Inflammatory macrophage treated with lipopolysaccharide for 4 hours (primary cell): Measurements from ENCODE around the gene WDR27.

Experiments used
- DNase-seq: peaks from one replicate; pipeline ENCODE4 v3.0.0-alpha.2; 2020

Gene WDR27

DNA sequence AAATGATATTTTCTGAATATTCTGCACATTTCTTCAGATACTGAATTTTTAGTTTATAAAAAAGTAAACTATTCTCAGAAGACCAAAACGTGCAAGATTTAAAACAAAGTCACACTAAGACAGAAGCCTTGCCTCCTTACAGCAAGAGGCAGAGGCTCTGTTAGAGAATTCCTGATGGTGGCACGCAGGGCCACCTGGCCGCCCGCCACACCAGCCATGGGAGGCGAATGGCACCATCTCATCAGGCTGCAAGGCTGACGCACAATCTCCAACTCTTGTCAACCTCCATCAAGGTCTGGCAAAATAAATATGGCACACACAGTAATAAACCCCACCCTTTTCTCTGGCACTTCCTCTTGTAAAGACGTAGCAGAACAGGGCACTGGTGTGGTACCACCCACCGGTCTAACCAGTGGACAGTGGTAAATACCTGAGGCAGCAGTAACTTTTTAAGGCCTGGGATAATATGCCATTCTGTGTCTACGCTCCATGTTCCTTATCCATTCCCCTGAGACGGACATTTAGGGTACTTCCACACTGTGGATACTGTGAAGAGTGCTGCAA is 111.4 kb downstream of the WDR27 start:
- no peak for DNase-seq

DNA sequence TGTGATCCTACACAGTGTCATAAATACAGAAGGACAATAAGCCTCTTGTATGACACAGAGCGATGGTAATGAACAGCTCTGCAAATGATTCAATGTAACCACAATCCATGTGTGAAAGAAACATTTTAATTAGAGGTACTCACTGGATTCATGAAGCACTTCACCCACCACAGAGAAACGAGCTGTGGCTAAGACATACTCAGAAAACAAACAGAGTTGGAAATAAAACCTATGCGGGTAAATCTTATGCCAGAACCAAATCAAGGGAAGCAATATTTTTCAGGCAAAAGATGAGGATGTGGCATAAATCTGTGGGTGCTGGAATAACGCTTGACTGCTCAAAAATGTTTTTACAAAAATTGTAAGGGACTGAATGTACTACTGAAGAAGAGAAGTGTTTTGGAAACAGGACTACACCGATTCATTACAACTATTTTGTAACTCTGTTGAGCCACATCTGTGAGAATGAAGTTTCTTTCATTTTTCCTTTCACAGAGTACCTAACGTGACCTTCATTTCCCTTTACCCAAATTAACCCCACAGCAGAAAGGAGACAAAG is 112.1 kb downstream of the WDR27 start:
- peak; percentile 11 for DNase-seq

DNA sequence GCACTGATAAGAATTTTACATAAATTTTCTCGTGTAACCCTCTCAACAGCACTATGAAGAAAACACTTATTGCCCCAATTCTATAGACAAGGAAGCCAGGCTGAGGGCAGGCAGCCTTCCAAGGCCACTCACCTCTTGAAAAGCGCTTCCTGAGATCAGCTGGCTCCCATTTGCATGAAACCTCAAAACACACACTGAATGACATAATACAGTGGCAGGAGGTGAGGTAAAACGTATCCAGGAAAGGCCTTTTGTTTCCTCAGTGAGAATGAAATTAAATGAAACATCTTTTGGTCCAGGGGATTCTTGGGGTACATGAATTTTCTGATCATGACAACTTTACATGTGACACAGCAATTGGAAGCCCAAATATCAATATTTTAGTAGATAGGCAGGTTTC is 112.5 kb downstream of the WDR27 start:
- no peak for DNase-seq

DNA sequence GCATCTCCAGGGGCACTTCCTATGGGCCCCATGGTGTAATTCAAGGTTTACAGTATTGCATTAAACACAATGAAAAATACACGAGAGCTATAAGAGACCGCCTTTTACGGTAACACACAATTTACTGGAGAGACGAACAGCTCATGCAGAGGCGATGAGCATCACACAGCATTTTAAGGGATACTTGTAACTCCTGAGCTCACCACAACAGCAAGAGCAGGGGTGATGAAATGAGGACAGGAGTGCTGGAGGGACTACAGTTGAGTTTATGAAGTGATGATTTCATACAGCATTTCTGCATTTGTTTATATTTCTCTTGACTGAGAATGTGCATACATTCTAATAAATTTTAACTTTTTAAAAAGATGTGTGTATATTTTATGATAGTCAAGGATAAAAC is 113.9 kb downstream of the WDR27 start:
- DNase-seq, result no peak

DNA sequence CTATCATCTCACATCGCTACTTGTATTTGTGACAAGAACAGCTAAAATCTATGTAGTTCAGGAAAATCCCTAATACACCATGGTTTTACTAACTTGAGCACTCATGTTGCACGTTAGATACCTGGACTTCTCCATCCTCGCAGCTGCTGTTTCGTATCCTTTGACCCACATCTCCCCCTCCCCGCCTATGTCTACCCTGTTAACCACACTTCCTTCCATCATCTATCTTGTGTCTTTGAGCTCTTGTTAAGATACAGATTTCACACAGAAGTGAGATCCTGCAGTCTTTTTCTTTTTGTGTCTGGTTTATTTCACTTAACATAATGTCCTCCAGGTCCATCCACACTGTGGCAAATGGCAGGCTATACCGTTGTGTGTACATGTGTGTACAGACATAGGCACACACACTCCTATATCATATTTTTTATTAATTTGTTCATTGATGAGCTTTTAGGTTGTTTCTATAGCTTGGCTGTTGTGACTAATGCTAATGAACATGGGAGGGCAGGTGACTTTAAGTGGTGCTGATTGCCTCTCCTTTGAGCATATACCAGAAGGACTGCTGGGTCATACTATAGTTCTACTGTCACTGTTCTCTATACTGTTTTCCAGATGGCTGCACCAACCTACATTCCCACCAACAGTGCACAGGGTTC is 117.8 kb downstream of the WDR27 start:
- DNase-seq, result no peak

DNA sequence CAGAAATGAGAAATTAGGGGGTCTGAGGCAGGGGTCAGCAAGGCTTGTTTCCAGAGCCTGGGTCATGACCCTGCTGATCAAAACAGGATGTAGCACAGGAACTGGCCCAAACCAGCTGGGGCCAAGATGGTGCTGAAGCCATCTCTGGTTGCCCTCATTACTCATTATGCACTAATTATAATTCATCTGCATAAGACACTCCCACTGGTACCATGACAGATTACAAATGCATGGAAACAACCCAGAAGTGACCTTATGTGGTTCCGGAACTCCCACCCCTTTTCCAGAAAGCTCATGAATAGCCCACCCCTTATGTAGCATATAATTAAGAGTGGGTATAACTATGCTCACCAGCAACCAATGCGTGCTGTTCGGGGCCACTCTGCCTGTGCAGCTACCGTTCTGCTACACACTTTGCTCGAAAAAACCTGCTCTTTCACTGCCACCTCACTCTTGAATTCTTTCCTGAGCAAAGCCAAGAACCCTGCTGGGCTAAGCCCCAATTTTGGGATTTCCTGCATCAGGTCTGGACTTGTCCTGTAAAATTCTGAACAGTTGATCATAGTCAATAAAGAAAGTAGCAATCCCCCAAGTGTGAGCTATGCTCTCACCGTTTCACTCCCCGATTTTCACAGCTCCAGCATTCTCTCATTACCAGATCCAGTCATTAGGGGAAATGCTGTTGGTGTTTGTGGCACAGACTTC is 122.3 kb downstream of the WDR27 start:
- no peak for DNase-seq

DNA sequence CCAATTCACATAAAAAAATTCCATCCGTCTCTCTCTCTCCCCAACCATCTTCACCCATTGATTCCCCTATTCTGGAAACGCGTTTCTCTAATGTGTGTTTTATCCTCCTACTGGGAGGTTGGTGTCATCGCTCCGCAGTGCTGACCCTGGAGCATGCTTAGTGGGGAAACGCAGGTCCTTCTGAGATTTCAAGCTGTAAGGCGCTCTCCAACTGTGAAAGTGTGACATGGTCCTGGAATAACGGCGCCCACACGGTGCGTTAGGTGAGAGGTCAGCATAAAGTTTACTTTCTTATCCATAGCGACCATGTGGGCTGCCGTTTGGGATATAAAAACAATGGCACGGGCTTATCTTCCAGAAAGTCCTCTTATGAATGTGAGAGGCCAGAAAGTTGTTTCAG is 123.9 kb downstream of the WDR27 start:
- DNase-seq, result no peak

DNA sequence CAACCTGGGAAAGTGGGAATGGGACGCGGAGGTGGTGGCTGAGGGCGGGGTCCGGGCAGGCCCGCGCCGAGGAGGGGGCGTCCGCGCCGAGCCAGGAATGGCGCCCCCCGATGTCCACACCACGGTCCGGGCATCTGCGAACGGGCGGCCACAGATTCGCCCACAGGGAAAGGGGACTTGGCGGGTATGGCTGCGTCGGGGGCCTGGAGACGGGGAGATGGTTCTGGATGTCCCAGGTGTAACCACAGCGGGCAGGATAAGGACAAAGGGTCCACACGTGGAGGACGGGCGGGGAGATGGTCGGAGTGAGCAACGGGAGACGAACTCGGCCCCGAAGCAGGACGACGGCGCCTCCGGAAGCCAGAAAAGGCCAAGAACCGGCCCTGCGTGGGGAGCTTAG is 124.6 kb downstream of the WDR27 start:
- no peak for DNase-seq

DNA sequence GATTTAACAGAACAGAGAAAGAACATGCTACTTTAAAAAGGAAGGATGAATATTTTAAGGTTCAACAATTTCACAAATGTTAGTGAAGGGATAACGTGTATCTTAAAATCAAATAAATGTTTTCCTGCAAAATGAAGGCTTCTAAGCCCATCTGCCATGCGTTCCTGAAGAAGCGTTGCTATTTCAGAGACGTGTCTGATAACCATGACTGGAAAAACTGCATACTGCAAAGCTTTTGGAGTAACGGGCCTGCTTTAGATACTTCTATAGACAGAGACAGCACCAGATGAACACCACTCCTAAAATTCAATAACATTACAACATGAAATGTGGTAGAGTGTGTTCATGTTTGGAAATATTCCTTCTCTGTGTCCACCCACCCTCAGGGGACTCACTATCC is 126.0 kb downstream of the WDR27 start:
- DNase-seq, result no peak

DNA sequence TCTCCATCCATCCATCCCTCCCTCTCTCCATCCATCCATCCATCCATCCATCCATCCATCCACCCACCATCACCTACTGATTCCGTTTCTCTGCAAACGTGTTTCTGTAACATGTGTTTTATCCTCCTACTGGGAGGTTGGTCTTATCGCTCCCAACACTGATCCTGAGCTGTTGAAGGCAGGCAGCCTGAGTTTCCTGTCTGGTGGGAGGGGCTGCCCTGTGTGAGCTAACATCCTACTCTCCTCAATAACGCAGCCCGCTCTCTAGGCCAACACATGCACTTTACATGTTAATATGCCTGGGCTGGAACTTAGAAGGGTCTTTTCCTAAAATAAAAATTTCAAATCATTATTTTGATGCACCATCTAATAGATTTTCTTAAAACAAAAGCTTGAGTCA is 126.5 kb downstream of the WDR27 start:
- DNase-seq, result no peak

DNA sequence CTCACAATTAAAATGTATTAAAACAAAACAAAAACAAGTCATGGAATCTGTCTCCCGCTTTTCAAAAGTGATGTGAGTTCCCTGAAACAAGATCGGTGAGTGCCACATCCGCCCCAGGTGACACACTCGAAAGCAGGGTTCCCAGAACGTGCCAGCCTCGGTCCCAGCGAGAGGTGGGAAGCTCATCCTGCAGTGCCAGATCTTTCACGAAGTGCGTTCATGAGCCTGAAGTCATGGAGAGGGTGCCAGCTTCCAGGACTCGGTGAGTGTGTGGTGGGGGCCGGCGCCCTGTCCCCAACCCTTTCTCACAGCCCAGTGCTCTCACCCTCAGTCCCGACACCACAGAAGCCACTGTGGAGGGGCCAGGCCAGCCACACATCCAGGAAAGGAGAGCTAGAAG is 127.4 kb downstream of the WDR27 start:
- DNase-seq, result no peak

DNA sequence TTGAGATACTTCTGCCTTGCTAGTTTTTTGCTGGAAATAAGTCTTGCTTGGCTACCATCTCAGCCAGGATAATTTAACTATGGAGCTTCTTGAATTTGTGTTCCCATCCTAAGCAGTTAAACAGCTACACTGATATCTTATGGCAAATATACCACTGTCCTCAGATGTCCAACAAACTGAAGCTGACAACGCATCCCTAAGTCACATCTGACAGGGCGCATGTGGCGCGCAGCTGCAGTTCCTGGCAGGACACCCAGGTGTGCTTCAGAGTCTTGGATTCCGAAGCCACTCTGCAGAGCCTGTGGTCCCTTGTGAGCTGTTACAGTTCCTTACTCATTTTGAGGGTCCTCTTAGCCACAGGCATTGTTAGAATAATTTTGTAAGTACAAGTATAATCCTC is 127.9 kb downstream of the WDR27 start:
- DNase-seq, result no peak

DNA sequence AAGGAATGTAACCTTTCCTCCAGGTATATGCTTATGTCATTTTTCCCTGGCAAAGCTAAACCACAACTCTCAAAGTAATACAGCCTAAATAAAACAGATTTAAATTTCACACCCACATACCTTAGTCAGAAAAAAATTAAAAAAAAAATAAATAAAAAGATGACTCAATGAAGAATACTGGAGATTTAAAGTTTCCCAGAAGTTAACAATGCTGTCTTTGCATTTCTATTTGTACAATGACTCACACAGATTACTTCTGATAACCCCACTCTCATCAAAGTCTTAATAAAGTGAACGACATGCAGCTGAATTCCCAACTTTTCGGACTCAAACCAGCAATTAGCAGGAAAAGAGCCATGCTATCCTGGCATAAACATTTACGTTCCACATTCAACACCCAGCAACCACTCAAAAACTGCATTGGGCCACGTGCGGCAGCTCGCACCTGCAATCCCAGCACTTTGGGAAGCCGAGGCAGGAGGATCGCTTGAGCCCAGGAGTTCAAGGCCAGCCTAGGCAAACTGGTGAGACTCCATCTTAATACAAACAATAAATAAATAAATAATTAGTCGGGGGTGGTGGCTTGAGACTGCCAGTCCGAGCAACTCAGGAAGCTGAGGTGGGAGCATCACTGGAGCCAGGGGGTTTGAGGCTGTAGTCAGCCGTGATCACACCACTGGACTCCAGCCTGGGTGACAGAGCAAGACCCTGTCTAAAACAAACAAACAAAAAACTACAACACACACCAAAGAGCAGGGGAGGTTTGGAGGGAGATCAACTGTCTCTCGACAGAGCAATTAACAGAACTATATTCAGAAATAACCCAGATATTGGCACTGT is 130.5 kb downstream of the WDR27 start:
- no peak for DNase-seq

DNA sequence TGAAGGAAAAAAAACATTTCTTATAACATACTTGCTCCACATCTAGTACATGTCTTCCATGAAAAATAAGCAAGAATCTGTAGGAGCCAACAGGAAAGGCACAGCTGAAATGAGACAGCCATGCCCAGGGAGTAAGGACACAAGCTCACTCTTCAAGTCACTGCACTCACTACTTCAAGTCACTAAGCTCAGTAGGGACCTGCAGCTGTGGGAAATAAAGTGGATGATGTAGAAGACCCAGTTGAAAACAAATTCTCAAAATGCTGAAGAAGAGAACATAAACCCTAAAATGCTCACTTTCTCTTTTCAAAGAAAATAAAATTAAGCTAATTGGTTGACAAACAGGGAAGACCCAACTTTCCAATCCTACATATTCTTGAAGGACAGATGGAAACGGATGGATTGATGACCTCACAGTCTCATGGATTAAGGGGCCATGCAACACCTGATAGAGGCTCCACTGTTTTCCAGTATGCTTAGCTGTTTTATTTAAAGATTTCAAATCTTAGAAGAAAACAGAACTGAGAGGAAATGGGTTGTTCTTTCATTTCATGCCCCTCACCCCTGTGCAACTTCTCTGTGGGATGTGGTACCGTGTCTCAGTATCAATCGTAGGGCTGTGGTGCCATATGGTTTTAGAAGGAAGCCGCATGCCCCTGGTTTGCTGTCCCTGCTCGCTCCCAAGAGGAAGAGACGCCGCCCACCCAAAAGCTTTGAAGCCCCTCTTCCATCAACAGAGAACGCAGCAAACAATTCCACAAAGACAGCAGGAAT is 133.3 kb downstream of the WDR27 start:
- DNase-seq, result no peak

DNA sequence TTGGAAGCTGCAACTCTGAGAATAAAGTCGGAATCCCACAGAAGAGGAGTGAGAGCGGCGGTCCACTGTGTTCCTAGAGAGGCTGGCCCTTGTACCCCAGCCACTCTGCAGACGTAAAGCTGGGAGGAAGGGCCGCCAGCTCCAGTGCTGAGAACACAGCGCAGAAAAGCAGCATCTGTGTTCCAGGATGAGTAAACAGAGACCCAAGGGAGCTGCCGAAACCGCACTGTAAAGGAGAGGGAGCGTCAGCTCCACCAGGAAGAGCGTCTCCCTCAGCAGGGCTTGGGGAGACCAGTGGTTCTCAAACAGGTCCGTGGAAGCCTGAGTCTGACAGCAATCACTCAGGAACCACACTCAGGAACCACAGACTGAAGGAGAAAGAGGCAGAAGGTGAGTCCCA is 134.0 kb downstream of the WDR27 start:
- no peak for DNase-seq

DNA sequence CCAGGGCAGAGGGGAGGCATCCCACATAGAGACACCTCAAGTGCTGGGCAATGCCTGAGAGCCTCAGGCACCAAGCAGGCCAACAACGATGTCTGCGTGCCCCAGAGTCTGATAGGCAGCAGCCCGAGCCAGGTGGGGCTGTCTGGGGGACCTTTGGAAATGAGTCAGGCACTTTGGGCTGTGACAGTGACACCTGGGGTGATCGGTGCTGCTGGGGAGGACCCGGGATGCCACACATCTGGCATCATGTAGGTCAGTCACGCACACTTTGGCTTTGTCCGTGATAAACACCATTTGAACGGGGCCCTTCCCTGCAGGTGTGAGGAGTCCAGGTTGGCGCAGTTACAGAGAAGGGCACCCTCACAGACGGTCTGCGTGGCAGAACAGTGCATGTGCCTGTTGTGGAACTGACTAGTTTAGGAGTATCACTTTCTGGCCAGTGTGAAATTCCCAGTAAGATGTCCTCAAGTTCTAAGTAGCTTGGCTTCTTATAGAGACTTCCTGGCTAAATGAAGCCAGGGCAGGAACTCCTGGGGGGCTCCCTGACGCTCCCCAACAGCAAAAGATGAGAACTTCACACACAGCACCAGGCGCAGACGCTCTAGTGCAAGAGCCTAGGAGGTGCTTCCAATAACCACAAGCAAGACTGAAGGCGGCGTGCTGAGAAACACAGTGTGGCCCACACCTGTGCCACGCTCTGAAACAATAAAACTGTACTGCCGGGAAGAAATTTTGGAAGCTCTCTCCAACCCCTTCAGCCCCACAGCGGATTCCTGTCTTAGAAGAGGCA is 134.7 kb downstream of the WDR27 start:
- DNase-seq, result no peak

DNA sequence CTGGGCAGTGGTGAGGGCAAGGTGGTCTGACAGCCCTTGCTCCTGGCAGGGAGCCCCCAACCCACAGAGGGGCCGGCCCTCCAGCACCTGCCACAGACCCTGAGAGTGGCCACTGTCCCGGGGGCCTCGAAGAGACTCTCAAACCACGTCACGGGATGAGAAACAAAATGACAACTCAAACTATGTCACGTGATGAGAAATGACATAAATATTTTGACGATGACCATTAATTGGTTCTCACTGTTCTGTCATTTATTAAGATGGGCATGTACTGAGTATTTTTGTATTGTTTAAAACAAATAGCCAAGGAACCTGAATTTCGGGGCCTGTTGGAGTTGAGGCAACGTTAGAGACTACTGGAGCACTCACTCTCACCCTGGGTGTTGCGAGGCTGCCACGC is 135.5 kb downstream of the WDR27 start:
- DNase-seq, result no peak

DNA sequence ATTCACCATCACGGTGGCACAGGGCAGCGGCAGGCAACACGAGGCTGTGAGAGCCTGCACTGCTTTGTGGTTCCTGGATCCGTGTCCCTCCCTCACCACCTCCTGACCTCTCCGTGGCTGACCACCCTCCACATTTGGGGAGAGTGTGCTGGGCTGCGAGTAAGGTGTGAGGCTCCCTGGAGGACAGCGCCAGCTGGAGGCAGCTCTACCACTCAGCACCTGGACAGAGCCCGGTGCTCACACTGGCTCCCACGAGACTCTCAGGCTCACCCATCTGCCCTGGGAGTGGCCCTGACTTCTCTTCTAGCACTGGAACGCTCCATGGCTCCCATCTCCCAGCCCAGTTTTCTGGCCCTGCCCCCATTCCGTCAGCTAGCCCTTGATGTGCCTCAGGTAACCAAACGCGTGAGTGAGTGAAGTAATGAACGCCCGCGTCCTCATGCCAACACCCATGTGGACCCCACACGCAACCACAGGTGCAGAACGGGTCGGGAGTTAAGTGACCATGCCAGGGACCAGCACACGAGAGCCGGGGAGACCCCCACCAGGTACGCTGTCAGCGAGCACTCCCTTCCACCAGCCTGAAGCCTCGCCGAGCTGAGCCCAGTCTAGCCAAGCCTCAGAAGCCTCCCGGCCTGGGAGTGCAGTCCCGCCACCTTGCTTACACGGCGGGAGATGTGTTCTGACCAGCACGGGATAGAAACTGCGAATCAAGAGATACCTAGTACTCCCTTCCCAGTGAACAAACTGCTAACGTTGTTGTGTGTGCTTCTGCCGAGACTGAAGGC is 137.2 kb downstream of the WDR27 start:
- DNase-seq, result no peak

DNA sequence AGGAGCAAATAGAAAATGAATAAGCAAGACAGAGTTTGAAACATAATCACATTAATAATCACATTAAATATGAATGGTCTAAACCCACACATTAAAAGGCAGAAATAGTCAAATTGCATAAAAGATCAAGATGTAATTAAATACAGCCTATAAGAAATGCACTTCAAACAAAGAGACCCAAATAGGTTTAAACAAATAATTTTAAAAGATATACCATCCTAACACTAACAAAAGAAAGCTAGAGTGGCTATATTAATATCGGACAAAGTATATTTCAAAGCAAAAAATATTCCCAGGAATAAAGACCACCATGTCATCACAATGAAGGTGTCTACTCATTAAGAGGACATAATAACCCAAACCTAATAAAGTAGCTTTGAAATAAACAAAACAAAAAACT is 140.2 kb downstream of the WDR27 start:
- DNase-seq, result no peak

DNA sequence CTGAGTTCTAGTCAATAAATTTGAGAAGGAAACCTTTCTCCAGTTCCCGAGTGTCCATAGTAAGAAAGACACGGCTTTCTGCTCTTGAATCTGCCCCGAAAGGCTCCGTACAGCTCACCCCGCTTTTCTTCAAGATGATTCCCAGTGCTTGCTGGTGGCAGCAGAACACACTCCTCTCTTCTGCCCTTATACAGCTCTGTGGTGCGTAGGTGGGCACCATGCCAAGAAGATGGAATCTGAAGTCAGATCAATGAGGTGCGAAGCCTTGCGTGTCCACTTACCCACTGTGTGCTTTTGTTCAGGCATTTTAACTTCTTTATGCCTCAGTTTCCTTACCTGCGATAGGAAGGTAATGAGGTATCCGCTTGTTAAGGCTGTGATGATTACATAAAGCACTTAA is 142.2 kb downstream of the WDR27 start:
- no peak for DNase-seq
